ENCODE measurements around the gene AFDN.

- TF ChIP-seq CTCF (IDR thresholded peaks at IDR 0.05) (no peak), POLR2A (IDR thresholded peaks at IDR 0.05) (no peak)
Observed at GRCh38 chr6:167807200-167807599, 19.5 kb upstream of the AFDN start.
